ENCODE data around the gene BPIFA1.

DNA sequence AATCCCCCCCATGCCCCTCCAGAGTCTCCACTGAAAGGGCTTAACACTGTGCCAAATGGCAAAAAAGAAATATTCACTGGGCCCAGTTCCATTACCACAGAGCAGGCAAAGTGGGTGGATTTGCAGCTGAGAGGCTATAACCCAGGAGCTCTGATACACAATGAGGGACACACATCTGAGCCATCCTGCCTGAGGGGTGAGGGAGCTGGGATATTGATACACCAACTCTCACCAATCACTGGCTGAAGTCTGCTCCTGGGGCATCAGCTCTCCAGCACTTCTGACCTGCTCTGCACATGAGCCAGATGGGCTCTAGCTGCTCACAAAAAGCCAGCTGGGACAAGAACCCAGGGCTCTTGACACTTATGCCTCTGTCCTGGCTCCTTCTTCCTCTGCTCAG lies 52.1 kb downstream of the BPIFA1 start:
- TF ChIP-seq TCF12 (IDR thresholded peaks at IDR 0.05) (no peak), SIN3A (IDR thresholded peaks at IDR 0.05; ENCODE audit: borderline replicate concordance, low read depth, low read length) (no peak), GABPA (IDR thresholded peaks at IDR 0.05; ENCODE audit: low read depth) (no peak), JUND (IDR thresholded peaks at IDR 0.05) (no peak), EZH2phosphoT487 (IDR thresholded peaks at IDR 0.05; ENCODE audit: borderline replicate concordance, low read depth) (no peak), TAF1 (IDR thresholded peaks at IDR 0.05; ENCODE audit: borderline replicate concordance, low read depth, low read length) (no peak)
- TF ChIP-seq, protein P1, sequence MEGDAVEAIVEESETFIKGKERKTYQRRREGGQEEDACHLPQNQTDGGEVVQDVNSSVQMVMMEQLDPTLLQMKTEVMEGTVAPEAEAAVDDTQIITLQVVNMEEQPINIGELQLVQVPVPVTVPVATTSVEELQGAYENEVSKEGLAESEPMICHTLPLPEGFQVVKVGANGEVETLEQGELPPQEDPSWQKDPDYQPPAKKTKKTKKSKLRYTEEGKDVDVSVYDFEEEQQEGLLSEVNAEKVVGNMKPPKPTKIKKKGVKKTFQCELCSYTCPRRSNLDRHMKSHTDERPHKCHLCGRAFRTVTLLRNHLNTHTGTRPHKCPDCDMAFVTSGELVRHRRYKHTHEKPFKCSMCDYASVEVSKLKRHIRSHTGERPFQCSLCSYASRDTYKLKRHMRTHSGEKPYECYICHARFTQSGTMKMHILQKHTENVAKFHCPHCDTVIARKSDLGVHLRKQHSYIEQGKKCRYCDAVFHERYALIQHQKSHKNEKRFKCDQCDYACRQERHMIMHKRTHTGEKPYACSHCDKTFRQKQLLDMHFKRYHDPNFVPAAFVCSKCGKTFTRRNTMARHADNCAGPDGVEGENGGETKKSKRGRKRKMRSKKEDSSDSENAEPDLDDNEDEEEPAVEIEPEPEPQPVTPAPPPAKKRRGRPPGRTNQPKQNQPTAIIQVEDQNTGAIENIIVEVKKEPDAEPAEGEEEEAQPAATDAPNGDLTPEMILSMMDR (IDR thresholded peaks at IDR 0.05) = no peak
- TF ChIP-seq, protein P2, sequence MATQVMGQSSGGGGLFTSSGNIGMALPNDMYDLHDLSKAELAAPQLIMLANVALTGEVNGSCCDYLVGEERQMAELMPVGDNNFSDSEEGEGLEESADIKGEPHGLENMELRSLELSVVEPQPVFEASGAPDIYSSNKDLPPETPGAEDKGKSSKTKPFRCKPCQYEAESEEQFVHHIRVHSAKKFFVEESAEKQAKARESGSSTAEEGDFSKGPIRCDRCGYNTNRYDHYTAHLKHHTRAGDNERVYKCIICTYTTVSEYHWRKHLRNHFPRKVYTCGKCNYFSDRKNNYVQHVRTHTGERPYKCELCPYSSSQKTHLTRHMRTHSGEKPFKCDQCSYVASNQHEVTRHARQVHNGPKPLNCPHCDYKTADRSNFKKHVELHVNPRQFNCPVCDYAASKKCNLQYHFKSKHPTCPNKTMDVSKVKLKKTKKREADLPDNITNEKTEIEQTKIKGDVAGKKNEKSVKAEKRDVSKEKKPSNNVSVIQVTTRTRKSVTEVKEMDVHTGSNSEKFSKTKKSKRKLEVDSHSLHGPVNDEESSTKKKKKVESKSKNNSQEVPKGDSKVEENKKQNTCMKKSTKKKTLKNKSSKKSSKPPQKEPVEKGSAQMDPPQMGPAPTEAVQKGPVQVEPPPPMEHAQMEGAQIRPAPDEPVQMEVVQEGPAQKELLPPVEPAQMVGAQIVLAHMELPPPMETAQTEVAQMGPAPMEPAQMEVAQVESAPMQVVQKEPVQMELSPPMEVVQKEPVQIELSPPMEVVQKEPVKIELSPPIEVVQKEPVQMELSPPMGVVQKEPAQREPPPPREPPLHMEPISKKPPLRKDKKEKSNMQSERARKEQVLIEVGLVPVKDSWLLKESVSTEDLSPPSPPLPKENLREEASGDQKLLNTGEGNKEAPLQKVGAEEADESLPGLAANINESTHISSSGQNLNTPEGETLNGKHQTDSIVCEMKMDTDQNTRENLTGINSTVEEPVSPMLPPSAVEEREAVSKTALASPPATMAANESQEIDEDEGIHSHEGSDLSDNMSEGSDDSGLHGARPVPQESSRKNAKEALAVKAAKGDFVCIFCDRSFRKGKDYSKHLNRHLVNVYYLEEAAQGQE (IDR thresholded peaks at IDR 0.05; ENCODE audit: low read depth, low read length) = no peak
- TF ChIP-seq, protein P3, sequence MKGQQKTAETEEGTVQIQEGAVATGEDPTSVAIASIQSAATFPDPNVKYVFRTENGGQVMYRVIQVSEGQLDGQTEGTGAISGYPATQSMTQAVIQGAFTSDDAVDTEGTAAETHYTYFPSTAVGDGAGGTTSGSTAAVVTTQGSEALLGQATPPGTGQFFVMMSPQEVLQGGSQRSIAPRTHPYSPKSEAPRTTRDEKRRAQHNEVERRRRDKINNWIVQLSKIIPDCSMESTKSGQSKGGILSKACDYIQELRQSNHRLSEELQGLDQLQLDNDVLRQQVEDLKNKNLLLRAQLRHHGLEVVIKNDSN (IDR thresholded peaks at IDR 0.05; ENCODE audit: borderline replicate concordance, low read depth) = no peak
- TF ChIP-seq, protein P4, sequence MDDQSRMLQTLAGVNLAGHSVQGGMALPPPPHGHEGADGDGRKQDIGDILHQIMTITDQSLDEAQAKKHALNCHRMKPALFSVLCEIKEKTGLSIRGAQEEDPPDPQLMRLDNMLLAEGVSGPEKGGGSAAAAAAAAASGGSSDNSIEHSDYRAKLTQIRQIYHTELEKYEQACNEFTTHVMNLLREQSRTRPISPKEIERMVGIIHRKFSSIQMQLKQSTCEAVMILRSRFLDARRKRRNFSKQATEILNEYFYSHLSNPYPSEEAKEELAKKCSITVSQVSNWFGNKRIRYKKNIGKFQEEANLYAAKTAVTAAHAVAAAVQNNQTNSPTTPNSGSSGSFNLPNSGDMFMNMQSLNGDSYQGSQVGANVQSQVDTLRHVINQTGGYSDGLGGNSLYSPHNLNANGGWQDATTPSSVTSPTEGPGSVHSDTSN (IDR thresholded peaks at IDR 0.05) = no peak
